PC-9 (cell line): ENCODE results near the gene HTR1E.

Source experiments
- CTCF ChIP-seq: fragments of 200-600 bp; sonication (generic); conservative IDR thresholded peaks from 2 replicates; pipeline ENCODE4 v1.6.1; 2017; ENCODE audit warnings: mixed run types, antibody characterized with exemption, mild to moderate bottlenecking, moderate library complexity
- EZH2 ChIP-seq: fragments of 200-600 bp; sonication (generic); IDR thresholded peaks from 2 replicates; pipeline ENCODE4 v1.8.0; 2017; ENCODE audit warnings: antibody characterized with exemption, low read depth

- TF ChIP-seq EZH2 (no peak), CTCF (no peak)
These were observed 108.3 kb downstream of the HTR1E start for GRCh38 chr6:87045521-87046075.
